GM18505 (cell line): ENCODE results near the gene BCAS4.

Source experiments
- ATAC-seq: cut with Tn5 transposase; IDR thresholded peaks from one replicate; pipeline ENCODE4 v1.9.1; 2021; ENCODE audit not compliant: unreplicated experiment
- POLR2A ChIP-seq: IDR thresholded peaks from 4 replicates; pipeline ENCODE4 v1.6.1; 2011; ENCODE audit warnings: borderline replicate concordance; ENCODE audit not compliant: insufficient read depth, insufficient read length; ENCODE audit errors: extremely low read depth

The BCAS4 gene

GRCh38 chr20:50801747-50802125 is 6.9 kb downstream of the BCAS4 start:
- no peak for TF ChIP-seq POLR2A
- ATAC-seq = no peak

GRCh38 chr20:50802289-50802688 is 7.4 kb downstream of the BCAS4 start:
- ATAC-seq = no peak
- TF ChIP-seq POLR2A = no peak

- TF ChIP-seq POLR2A = no peak
- no peak for ATAC-seq
Measured at GRCh38 chr20:50804437-50805348, 9.8 kb downstream of the BCAS4 start.

GRCh38 chr20:50805349-50805684 is 10.5 kb downstream of the BCAS4 start:
- no peak for ATAC-seq
- TF ChIP-seq POLR2A = no peak

- no peak for ATAC-seq
- TF ChIP-seq POLR2A = no peak
Measured at GRCh38 chr20:50806126-50806768, 11.4 kb downstream of the BCAS4 start.

- no peak for TF ChIP-seq POLR2A
- ATAC-seq = no peak
Measured at GRCh38 chr20:50810063-50810462, 15.2 kb downstream of the BCAS4 start.

- TF ChIP-seq POLR2A = no peak
- no peak for ATAC-seq
Measured at GRCh38 chr20:50810842-50811241, 16.0 kb downstream of the BCAS4 start.

GRCh38 chr20:50813101-50813643 is 18.3 kb downstream of the BCAS4 start:
- ATAC-seq = no peak

GRCh38 chr20:50813801-50814200 is 18.9 kb downstream of the BCAS4 start:
- no peak for ATAC-seq
- no peak for TF ChIP-seq POLR2A

More at GRCh38 chr20:50813101-50813643, 18.3 kb downstream of the BCAS4 start:
- no peak for TF ChIP-seq POLR2A

- TF ChIP-seq POLR2A = no peak
Measured at GRCh38 chr20:50814438-50815161, 19.7 kb downstream of the BCAS4 start.

GRCh38 chr20:50815162-50815989 is 20.5 kb downstream of the BCAS4 start:
- ATAC-seq = peak; percentile 31
- peak; percentile 20 for TF ChIP-seq POLR2A

More at GRCh38 chr20:50814438-50815161, 19.7 kb downstream of the BCAS4 start:
- no peak for ATAC-seq

- TF ChIP-seq POLR2A = no peak
- ATAC-seq = no peak
Measured at GRCh38 chr20:50817776-50818172, 22.9 kb downstream of the BCAS4 start.
